Natural killer cell (primary cell): ENCODE measurements around the gene RTL10. TPM values are rescaled to one million over a fixed set of nuclear protein-coding genes. Genes with fewer than 3 reads are reported as not detected.

ENCODE experiments used
- ATAC-seq, 3 donors: fragments of 150-1000 bp in 2 of 3; fragments of 200-7000 bp in 1 of 3; cut with Tn5 transposase; 1 replicate in 1 of 3; 2 replicates in 2 of 3; pipeline ENCODE4 v1.10.0; 2021; ENCODE audit warnings: mild to moderate bottlenecking in 2 of 3, moderate library complexity in 2 of 3
- DNase-seq, 2 donors: peaks; one replicate each; pipeline versions ENCODE4 v3.0.0 to v3.0.0-alpha.2; 2013 to 2021; ENCODE audit warnings: mixed read lengths in 1 of 2
- H3K27ac ChIP-seq: one replicate; pipeline ENCODE4 v1.5.1; 2013; ENCODE audit warnings: mild to moderate bottlenecking, low read length
- H3K27me3 ChIP-seq: one replicate; pipeline ENCODE4 v1.6.1; 2013; ENCODE audit warnings: low read length; ENCODE audit not compliant: control insufficient read depth, insufficient read depth
- H3K36me3 ChIP-seq: one replicate; pipeline ENCODE4 v1.6.1; 2013; ENCODE audit warnings: low read length; ENCODE audit not compliant: control insufficient read depth, insufficient read depth
- H3K4me1 ChIP-seq: one replicate; pipeline ENCODE4 v1.6.1; 2013; ENCODE audit warnings: low read length; ENCODE audit not compliant: control insufficient read depth, insufficient read depth
- H3K4me3 ChIP-seq: one replicate; pipeline ENCODE4 v1.5.1; 2013; ENCODE audit warnings: low read length
- H3K9me3 ChIP-seq: one replicate; pipeline ENCODE4 v1.6.1; 2013; ENCODE audit warnings: low read length; ENCODE audit not compliant: control insufficient read depth, insufficient read depth
- H3K27ac Mint-ChIP-seq, 2 donors: one replicate each; pipeline ENCODE4 v1.8.0; 2022; ENCODE audit warnings: mild to moderate bottlenecking in 2 of 2, mixed read lengths in 2 of 2, moderate library complexity in 1 of 2
- H3K27me3 Mint-ChIP-seq, 2 donors: one replicate each; pipeline ENCODE4 v1.8.0; 2022; ENCODE audit warnings: low read depth in 2 of 2, mixed read lengths in 2 of 2
- H3K36me3 Mint-ChIP-seq: one replicate; pipeline ENCODE4 v1.8.0; 2022; ENCODE audit warnings: mixed read lengths
- H3K4me1 Mint-ChIP-seq, 2 donors: one replicate each; pipeline ENCODE4 v1.8.0; 2022; ENCODE audit warnings: mixed read lengths in 2 of 2
- H3K4me3 Mint-ChIP-seq: one replicate; pipeline ENCODE4 v1.8.0; 2022; ENCODE audit warnings: mild to moderate bottlenecking, moderate library complexity, mixed read lengths
- H3K9me3 Mint-ChIP-seq, 2 donors: one replicate each; pipeline ENCODE4 v1.8.0; 2022; ENCODE audit warnings: mixed read lengths in 2 of 2
- WGBS: methylation state at CpG from one replicate; pipeline ENCODE4 v1.1.7; 2013; ENCODE audit warnings: missing lambda C conversion rate; ENCODE audit not compliant: insufficient coverage; 5-methylcytosine and 5-hydroxymethylcytosine counted together
- intact Hi-C: fragments of 100-400 bp; cut with micrococcal nuclease; formaldehyde crosslinking; loops from one replicate; pipeline ENCODE4 v1.14.2; 2022
- total RNA-seq, 4 donors: library from RNA; stranded (reverse); fragments of 120-200 nt in 1 of 4; gene quantifications; one replicate each; pipeline versions ENCODE4 v1.2.3 to v1.2.4, GENCODE V29; 2013 to 2022
- TF ChIP-seq, protein P1 (sequence below): fragments of 200-600 bp; IDR thresholded peaks from one replicate; pipeline ENCODE4 v1.8.0; 2022; ENCODE audit warnings: antibody characterized with exemption

Gene RTL10
- total RNA-seq, 3 donors from 2014 or later (not counting 1 experiment from before 2014, with no cell fraction given) = 6.4 to 12.5 (median 11.7) TPM

DNA sequence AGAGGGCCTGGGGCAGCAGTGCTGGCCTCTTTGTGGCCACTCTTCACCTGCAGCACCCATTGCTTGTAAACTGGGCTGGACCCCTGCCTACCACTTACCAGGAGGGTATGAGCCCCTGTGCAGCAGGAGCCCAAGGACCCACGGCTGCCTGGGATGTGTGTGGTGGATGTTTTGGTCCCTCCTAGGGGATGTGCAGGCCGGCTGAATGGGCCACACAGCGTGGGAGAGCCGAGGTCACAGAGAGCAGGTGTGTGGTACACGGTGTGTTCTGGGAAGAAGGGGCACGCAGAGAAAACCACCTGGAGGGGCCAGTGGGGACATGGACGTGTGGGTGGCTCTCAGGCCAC lies 19.3 kb upstream of the RTL10 start:
- Histone ChIP-seq H3K36me3 (no peaks in the 10 kb centered on the region), H3K27me3 (no peaks in the 10 kb centered on the region), H3K9me3 (no peaks in the 10 kb centered on the region), H3K4me1 (no peaks in the 10 kb centered on the region), H3K27ac (no peak overlapping the region), H3K4me3 (no peak overlapping the region)
- H3K4me3 Mint-ChIP-seq = no peak overlapping the region
- ATAC-seq = no peak
- H3K36me3 Mint-ChIP-seq = no peaks in the 10 kb centered on the region
- H3K27ac Mint-ChIP-seq = no peak overlapping the region
- no peaks in the 10 kb centered on the region for H3K4me1 Mint-ChIP-seq
- TF ChIP-seq, protein P1, sequence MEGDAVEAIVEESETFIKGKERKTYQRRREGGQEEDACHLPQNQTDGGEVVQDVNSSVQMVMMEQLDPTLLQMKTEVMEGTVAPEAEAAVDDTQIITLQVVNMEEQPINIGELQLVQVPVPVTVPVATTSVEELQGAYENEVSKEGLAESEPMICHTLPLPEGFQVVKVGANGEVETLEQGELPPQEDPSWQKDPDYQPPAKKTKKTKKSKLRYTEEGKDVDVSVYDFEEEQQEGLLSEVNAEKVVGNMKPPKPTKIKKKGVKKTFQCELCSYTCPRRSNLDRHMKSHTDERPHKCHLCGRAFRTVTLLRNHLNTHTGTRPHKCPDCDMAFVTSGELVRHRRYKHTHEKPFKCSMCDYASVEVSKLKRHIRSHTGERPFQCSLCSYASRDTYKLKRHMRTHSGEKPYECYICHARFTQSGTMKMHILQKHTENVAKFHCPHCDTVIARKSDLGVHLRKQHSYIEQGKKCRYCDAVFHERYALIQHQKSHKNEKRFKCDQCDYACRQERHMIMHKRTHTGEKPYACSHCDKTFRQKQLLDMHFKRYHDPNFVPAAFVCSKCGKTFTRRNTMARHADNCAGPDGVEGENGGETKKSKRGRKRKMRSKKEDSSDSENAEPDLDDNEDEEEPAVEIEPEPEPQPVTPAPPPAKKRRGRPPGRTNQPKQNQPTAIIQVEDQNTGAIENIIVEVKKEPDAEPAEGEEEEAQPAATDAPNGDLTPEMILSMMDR = no peak
- no peaks in the 10 kb centered on the region for H3K9me3 Mint-ChIP-seq
- intact Hi-C loops = no loop called here
- no peaks in the 10 kb centered on the region for H3K27me3 Mint-ChIP-seq
- no peak for DNase-seq
- WGBS = 77% methylated on average over 7 of the region's 7 CpGs

DNA sequence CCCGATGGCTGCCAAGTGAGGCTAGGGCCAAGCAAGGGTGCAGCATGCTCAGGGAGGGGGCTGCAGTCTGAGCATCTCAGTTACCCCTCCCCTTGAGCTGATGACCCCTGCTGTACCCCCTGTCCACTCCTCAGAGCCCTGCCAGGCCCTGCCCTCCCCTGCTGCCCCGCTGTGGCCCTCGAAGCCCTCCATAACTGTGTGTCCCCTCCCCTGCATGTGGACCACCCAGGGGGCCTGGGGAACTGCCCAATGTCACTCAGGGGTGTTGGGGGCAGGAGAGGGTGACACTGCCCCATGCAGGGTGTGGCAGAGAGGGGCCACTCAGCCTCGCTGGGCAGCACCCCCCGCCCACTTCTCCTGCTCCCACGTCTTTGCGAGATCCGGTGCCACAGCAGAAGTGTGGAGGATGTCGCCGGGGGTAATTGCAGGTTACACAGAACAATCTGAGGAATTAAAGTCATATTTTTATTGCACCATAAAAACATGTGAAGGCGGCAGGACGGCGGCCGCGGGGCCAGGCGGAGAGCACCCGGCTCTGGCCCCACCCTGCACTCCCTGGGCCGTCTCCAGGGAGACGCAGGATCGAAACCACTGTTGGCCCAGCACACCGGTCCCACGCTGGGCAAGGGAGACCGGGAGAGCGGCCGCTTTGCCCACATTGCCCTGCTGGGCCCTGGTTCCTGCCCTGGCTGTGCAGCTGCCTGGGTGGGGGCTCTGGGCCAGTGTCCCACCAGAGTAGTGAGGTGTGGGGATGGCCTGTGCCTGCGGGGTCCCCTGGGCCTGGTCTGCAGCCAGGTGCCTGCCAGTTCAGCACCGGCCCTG lies 18.7 kb upstream of the RTL10 start:
- DNase-seq (no peak), ATAC-seq (no peak)
- Mint-ChIP-seq H3K4me1 (no peaks in the 10 kb centered on the region), H3K9me3 (no peaks in the 10 kb centered on the region), H3K27ac (no peak overlapping the region), H3K27me3 (no peaks in the 10 kb centered on the region), H3K4me3 (no peak overlapping the region), H3K36me3 (no peaks in the 10 kb centered on the region)
- H3K9me3 ChIP-seq = no peaks in the 10 kb centered on the region
- TF ChIP-seq, protein P1 = no peak
- 96% methylated on average over 27 of the region's 27 CpGs for WGBS
- no peak overlapping the region for H3K4me3 ChIP-seq
- no peaks in the 10 kb centered on the region for H3K4me1 ChIP-seq
- no peaks in the 10 kb centered on the region for H3K27me3 ChIP-seq
- intact Hi-C loops = no loop called here
- H3K36me3 ChIP-seq = no peaks in the 10 kb centered on the region
- H3K27ac ChIP-seq = no peak overlapping the region

DNA sequence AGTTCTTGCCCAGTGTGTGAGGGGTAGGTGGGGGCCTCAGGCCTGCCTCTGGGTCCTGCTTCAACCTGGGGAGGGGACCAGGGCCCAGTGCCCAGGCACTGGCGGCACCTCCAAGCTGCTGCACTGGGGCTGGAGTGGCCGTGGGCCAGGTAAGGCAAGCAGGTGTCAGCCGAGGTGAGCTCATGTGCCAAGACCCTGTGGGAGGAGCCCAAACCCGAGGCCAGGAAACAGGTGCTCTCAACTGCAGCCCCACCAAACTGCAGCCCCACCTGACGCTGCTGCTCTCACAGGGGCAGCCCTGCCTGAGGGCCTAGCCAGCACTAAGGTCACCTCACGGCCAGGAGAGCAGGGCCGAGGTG lies 18.1 kb upstream of the RTL10 start:
- intact Hi-C loops = no loop called here
- Mint-ChIP-seq H3K4me1 (no peaks in the 10 kb centered on the region), H3K4me3 (no peak overlapping the region), H3K9me3 (no peaks in the 10 kb centered on the region), H3K36me3 (no peaks in the 10 kb centered on the region), H3K27me3 (no peaks in the 10 kb centered on the region), H3K27ac (no peak overlapping the region)
- no peak overlapping the region for H3K4me3 ChIP-seq
- H3K4me1 ChIP-seq = no peaks in the 10 kb centered on the region
- TF ChIP-seq, protein P1 = no peak
- H3K9me3 ChIP-seq = no peaks in the 10 kb centered on the region
- no peak for DNase-seq
- H3K36me3 ChIP-seq = no peaks in the 10 kb centered on the region
- 58% methylated on average over 7 of the region's 7 CpGs for WGBS
- no peaks in the 10 kb centered on the region for H3K27me3 ChIP-seq
- no peak overlapping the region for H3K27ac ChIP-seq
- no peak for ATAC-seq
